Activated naive CD8-positive, alpha-beta T cell treated with anti-CD3 and anti-CD28 coated beads, Interleukin-2, amount 50 U/mL, for 16 hours (primary cell): ENCODE data around the gene BATF2.
"Not testable (repeated sequence)": the region's sequence is repeated elsewhere in the genome, so short reads cannot be mapped to it uniquely, and the experiment has no call there.

ENCODE experiments used
- DNase-seq: peaks from one replicate; pipeline ENCODE4 v3.0.0-alpha.2; 2020; ENCODE audit warnings: low read depth, low spot score

Gene BATF2

DNA sequence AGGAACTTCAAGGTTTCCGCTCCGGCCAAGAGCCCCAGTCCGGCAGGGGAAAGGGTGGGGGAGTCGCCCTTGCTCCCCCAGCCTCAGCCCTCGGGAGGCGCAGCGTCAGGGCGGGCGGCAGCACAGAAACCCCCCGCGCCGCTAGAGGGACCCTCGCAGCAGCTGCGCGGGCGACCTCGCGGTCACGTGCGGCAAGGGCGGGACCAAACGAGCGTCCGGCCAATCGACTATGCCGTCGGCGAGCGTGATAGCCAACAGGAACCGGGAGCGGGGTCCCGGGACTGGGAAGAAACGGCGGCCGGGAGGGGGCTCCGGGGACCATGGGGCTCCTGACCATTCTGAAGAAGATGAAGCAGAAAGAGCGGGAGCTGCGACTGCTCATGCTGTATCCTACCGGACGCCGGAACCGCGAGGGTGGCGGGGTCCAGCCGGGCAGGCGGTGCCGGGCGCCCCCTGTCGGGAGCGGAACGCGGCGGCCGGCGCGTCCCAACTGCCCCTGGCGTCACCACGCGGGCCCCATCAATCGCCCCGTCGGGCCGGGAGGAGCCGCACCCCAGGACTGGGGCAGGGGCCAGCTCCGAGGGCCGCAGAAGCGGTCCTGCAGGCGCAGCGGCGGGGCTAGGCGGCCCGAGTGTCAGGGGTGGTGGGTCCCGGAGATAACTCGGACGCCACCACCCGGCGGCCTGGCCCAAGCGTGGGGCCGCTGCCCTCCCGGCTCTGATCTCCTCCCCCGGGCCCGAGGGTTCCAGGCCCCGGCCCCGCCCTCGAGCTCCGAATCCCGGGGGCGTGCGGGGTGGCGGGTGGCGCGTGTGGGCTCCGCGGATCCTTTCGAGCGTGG, 17.3 kb upstream of the BATF2 start, which contains the start of gene ARL2:
ARL2 (plus strand) TSS at position 273 of the 838 bp plus-strand sequence; CDS start at position 321, 48 bp downstream.
- DNase-seq: peak; percentile 75

DNA sequence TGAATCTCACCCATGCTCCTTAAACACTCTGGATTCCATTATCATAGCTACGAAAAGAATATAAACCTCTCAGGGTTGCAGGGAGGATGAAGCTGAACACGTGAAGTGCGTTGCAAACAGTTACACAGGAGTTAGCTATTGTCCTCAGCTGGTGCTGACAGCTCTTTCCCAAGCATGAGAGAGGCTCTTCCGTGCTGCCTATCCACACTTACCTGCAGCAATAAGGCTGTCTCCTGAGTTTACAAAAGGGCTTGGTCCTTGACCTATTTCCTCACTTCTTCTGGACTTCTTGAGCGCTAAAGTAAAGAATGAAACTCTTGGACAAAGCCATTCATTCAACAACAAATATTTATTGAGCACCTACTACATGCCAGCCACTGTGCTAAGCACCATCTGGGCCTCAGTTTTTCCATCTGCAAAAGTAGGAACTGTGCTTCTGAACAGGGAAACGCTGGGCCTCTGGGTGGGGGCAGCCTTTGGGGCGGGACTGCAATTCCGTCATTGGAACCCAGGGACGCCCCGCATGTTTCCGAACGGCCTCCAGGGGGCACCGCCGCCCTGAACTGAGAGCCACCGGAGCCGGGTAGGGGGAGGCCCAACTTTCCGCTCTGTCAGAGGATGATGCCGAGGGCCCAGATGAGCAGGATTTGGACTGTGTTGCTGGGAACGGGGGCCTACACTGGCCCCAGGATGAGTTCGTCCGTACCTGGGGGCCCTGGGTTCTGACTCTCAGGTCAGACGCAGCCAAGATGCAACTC, 16.5 kb upstream of the BATF2 start:
- peak; percentile 82 for DNase-seq

DNA sequence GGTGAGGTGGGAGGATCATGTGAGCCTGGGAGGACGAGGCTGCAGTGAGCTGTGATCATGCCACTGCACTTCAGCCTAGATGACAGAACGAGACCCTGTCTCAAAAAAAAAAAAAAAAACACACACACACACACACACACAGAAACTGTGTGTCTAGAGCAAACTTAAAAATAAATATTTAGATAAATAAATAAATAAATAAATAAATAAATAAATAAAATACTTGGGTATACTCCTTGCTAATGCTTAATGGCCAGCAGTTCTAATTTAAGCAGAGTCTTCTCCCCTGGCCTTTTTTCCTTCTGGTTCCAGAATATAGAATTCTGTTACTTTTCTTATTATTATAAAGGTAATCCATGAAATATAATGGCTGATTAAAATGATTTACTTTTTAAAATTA, 12.1 kb upstream of the BATF2 start:
- DNase-seq: no peak

DNA sequence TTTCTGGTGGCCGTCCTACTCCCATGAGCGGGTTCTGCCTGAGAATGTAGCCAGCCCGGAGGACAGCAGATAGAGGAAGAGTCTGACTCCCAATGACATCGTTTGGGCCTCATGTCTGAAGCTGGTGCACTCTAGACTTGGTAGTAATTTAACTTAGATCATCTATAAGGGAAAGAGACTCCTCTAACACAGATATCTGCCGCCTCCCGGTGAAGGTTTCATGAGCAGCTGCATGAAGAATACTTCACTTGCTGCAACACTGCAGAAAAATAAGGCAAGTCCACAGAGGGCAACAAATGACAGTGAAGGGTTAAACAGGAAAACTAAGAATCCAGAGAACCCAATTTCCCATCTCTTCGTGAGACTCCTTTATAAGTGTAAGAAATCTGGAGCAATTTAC, 11.2 kb upstream of the BATF2 start:
- no peak for DNase-seq

DNA sequence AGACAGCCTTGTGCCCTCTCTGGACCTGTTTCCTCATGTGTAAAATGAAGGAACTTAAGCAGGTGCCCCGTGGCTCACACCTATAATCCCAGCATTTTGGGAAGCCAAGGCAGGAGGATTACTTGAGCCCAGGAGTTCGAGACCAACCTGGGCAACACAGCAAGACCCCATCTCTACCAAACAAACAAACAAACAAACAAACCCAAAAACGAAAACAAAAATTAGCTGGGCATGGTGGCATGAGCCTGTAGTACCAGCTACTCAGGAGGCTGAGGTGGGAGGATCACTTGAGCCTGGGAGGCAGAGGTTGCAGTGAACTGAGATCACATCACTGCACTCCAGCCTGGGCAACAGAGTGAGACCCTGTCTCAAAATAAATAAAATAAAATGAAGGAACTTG, 7.2 kb upstream of the BATF2 start:
- DNase-seq: not testable (repeated sequence)

DNA sequence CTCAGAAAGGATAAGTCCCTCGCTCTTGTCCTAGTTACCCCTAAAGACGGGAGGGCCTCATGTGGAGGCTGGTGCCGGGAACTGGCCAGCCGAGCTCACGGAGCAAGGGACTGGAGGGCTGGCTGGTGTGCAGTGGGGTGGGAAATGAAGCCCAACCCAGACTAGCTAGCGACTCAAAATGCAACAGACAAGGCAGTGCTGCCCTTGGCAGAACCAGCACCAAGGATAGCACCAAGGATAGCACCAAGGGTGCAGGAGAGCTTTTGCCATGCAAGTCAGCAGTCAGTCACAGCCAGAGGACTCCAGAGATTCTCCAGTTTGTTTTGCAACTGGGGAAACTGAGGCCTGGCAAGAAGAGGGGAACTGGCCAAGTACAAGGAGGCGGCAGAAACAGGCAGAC, 6.5 kb upstream of the BATF2 start:
- DNase-seq: no peak

DNA sequence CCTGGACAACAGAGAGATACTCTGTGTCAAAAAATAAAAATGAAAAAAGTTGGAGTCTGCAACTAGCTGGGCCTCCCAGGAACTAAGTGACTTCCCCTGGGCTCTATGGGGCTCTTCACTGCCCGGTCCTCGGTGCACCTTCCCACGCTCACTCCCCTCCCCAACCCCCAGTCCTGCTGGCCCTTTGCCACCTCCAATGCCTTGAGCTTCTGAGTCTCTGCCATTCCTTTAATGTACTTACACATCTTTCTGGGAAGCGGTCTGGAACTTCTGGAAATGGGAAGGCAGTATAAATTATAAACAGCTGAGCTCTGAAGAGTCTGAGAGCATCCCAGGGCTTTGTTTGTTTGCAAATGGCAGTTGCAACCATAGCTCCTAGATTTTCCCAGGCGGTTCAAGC, 5.9 kb upstream of the BATF2 start:
- DNase-seq: no peak

DNA sequence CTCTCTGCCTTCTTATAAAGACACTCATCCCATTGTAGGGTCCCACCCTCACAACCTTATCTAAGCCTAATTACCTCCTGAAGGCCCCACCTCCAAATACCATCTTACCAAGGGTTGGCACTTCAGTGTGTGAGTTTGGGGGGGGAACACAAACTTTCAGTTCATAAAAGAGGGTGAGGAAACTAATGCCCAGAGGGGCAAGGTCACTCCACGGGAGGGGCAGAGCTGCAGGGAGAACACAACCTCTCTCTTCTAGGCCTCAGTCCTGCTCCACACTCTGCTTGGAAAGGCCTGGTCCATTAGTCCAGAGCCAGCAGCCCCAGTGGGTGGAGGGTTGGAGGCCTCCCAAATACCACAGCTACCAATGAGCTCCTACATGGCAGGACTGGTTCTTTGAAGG, 2.7 kb upstream of the BATF2 start:
- no peak for DNase-seq

DNA sequence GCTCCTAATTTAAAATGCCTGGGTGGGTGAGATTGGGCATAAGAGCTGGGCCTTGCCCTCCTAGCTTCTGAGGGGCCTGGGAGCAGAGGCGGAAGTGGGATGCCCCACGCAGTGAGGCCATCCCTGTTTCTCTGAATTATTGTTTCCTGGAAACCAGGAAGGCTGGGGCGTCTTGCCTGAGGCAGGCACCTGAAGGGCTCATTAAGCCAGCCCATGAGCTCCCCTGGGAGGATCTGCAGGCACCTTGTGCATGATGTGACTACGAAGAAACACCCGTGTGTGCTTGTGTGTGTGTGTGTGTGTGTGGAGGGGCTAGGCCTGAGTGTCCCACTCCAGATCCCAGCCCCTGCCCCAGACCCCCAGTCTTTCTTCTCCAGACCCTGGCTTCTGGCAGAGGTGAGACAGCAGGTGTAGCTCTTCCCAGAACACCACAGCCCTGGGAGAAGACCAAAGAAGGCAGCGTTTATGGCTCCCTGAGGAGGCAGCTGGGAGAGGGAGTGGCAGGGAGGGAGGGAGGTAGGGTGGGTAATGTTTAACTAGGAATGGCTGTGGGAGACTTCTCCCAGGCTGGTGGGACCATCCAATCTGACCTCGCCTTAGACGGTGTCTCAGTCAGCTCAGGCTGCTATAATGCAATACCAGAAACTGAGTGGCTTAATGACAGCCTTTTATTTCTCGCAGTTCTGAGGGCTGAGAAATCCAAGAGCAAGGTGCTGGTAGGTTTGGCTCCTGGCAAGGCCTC, 2.1 kb upstream of the BATF2 start:
- no peak for DNase-seq

DNA sequence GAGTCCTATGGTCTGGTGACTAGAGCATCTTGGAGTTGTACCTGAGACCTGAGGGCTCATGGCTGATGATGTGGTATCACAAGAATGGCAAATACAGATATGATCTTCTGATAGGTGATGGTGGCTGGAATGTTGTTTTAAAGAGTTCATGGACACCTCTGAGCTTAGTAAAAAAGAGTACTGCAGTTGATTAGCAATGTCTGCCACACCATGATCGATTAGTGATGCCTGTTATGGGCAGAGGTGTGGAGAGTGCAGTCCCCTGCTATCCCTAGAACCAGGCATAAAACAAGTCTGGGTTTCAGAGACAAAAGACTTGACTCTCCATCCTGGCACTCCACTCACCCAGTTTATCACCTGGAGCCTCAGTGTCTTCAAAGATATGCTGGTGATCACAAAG, 1.4 kb upstream of the BATF2 start:
- DNase-seq: no peak

DNA sequence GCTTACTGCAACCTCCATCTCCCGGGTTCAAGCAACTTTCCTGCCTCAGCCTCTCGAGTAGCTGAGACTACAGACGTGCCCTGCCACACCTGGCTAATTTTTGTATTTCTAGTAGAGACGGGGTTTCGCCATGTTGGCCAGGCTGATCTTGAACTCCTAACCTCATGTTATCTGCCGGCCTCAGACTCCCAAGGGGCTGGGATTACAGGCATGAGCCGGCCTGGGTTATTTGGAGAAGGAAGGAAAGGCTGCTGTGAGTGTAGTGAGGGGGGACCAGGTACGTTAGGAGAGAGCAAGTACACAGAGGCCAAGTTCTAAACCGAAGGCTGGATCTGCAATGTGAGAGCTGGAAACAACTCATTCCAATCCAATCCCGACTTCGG, 453 bp downstream of the BATF2 start:
- DNase-seq: no peak

DNA sequence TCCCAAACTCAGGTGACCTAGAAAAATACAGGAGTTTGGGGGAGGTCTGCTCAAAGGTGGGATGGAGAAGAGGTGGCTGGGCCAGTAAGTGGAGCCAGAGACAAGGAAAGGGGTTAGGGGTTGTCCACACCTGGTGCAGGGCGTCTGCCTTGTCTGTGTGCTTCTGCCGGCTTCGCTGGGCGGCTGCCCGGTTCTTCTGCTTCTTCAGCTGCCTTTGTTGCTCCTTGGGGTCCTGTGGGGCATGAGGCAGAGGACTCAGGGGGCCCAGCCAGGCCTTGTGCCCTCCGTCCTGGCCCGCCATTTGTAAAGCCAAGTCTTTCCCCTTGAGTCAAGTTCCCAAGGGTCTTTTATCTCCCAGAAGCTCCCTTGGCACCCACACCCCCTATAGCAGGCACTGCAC, 2.5 kb downstream of the BATF2 start:
- DNase-seq: no peak

DNA sequence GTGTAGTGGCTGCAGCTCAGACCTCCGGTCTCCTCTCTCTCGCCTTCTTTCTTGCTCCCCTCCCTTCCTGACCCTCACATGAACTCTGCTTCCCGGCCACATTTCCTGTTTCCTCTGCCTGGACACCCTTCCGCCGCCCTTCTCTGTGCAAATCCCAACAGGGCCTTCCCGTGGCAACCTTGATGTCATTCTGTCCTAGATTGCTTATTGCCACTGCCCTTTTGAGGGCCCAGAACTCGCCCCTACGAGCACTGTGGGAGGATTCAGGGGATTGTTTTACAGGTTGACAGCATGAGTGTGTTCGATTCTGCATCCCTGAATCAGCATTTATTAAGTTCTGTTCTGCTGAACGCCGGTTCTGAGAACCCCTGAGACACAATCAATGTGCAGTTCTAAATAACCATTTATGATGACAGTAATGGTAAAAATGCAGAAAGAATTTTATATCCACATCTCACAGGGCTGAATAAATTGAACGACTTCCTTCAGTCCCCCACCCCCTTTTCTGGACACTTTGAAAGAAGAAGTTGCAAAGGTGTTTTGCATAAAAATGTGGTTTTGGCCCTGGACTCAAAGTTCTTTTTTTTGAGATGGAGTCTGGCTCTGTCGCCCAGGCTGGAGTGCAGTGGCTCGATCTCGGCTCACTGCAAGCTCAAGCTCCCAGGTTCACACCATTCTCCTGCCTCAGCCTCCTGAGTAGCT, 6.4 kb downstream of the BATF2 start:
- DNase-seq: no peak

DNA sequence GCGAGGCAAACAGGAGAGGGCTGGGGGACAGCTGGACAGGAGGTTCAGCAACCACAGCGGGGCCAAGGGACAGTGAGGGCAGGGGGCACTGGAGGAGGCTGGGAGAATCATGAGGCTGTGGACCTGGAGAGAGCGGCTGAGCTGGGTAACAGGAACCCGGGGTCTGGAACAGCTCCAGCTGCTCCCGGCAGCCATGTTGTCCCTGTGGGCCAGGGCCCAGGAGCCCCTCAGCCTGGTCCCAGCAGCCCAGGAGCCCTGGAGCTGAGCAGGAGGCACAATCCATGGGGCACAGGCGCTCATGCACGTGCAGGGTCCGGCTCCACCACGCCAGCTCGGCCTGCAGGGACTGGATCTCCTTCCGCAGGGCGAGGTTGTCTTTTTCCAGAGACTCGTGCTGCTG, 7.4 kb downstream of the BATF2 start:
- DNase-seq: no peak

DNA sequence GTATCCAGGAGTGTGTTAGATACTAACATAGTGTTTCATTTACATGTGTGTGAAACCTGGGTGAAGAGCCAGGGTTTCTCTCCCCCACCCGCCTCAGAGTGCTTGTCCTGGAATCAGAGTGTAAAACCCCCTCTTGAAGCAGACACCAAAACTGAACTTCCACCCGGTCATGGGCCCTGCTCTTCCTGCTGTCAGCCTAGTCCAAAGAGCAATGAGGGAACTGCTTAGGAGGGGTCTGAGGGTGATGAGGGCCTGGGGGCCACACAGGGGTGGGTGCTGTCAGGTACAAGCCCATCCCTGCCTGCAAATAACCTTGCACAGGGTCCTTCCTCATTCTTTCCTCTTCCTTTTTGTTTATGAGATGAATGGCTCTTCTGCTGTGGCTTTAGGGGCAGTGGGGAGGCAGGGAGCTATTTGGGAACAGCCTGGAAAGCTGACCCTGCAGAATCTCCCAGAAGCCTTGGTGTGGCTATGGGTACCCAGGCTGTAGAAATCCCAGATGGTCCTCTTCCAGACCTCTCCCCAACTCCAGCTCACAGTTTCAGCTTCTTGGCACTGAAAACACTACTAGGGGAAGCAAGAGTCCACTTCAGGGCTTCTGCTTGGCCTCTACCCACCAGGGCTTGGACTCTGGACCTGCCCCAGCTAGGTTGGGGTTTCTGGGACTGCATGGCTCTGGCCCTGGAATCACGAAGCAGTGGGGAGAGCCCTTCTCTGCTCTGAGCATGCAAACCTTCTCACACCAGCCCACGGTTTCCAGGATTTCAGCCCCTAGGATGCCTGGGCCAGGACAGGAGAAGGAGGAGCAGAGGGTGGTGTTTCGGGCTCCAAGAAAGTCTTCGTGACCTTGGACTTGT, 8.5 kb downstream of the BATF2 start:
- no peak for DNase-seq

DNA sequence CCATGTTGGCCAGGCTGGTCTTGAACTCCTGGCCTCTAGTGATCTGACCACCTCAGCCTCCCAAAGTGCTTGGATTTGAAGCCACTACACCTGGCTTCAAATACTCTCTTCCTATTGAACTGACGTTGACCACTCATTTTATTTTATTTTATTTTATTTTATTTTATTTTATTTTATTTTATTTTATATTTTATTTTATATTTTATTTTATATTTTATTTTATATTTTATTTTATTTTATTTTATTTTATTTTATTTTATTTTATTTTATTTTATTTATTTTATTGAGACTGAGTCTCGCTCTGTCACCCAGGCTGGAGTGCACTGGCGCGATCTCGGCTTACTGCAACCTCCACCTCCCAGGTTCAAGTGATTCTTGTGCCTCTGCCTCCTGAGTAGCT, 13.4 kb downstream of the BATF2 start:
- not testable (repeated sequence) for DNase-seq

DNA sequence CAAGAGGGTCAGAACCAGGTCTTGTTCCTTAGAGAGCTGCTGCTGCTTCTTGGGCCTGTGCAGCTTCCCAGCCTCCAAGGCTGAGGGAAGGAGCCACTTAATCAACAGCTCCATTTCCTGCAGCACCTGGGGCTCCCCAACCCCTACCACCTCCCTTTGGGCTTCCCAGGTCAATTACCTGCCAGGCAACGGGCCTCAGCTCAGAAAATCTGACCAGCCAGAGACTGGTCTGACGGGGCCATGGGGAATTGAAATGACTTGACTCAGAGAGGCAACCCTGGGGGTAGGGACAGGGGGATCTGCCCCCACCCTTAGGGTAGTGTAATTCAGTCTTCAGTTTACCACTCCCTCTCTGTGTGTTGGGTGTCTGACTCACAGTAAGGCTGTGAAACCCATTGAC, 20.1 kb downstream of the BATF2 start:
- DNase-seq: no peak

DNA sequence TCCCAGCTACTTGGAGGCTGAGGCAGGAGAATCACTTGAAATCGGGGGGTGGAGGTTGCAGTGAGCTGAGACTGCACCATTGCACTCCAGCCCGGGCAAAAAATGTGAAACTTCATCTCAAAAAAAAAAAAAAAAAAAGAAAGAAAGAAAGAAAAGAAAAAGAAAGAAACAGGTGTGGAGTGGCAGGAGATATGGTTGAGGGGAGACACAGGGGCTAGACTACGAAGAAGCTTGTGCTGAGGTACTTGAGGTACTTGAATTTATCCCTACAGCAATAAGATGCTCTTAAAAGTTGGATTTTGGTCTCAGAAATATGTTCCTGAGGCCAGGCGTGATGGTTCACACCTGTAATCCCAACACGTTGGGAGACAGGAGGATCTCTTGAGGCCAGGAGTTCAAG, 22.6 kb downstream of the BATF2 start:
- DNase-seq: no peak

DNA sequence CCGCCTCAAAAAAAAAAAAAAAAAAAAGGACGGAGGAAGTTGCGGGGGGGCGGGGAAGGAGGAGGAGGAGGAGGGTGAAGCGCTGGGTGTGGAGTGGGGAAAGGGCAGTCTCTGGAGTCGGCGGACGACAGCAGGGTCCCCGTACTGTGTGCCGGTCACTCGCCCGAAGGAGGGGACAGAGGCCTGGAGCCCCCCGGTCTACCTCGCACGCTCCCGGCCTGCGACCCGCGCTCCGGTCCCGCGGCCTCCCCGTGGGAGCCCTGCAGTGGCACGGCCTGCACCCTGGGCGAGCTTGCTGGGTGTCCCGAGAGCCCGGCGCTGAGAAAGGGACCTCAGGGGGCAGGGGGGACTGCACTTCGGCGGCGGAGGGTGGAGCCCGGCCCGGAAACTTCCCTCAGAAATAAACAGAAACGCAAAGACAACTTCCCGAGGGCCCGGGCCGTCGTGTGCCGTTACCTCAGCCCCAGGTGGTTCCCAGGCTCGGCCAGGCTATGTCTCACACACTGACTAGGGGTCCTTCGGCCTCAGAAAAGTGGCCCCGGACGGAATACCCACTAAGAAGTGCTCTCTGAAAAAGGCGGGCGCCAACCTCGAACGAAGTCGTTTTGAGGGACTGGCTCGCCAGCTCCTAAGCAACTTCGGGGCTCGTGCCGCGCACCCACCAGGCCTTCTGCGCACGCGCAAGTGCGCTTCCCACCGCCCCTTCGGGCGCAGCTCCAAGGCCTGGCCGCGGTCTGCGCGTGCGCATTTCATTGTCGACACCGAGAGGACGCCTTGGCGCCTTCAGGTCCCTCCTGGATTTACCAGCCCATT, 25.1 kb downstream of the BATF2 start, which contains the start of gene MAJIN:
MAJIN (minus strand) TSS at position 688 of the 813 bp plus-strand sequence. CDS start 12,703 bp downstream, outside the sequence.
- DNase-seq: peak; percentile 72

DNA sequence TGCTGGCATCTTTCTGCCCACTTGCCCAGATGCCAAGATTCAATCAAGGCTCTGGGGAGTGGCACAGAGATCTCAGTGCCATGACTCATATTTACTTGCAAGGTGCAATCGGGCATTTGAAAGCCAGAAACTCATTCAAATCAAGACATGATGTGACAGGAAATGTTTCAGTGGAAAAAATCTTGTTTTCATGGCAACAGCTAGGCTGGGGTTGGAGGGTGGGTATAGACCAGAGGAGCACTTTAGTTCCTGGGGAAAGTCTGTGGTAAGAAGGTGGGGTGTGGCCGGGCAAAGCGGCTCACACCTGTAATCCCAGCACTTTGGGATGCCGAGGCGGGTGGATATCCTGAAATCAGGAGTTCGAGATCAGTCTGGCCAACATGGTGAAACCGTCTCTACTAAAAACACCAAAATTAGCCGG, 26.0 kb downstream of the BATF2 start:
- no peak for DNase-seq
